ENCODE data around the gene TBX21.

DNA sequence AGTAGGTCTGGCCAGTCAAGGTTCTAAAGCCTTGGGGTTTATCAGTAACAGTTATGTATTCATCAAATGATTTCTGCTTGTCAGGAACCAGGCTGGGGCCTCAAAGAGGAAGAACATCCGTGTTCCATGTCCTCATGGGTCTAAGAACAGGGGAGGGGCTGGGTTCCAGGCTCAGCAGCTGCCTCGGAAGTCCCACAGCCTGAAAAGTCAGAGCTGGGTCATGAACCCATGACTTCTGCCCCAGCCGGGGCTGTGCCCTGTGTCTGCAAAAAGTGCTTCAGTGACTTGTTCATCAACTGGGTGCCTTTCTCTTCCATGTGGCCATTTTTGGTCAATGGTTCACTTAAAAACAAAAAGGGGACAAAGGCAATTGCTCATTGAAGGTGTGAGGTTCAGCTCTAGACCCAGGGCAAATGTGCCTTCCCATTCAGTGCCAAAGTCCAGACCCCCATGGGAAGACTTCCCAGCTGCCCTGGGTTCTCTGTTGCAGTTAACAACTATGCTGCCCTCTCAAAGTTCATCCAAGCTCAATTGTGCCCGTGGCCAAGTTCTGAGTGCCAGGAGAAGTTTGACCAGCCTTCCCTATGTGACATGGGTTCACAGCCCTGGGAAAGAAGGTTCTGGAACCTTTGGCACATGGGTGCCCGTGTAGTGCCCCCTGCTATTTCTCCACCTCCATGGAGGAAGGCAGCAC, 20.6 kb upstream of the TBX21 start:
- no peak for TF ChIP-seq ZNF274 (IDR thresholded peaks at IDR 0.05; ENCODE audit: low read depth, low read length)
- no peak for TF ChIP-seq YY1 (IDR thresholded peaks at IDR 0.05; ENCODE audit: insufficient read depth, insufficient read length)
- no peak for TF ChIP-seq SUZ12 (IDR thresholded peaks at IDR 0.05; ENCODE audit: extremely low read depth, insufficient read depth, insufficient read length)

Measured in NT2/D1 (cell line).